ENCODE measurements around the gene HSD17B1. TPM values are rescaled to one million over a fixed set of nuclear protein-coding genes. Genes with fewer than 3 reads are reported as not detected.

Gene HSD17B1
- 2.3 and 3.7 TPM in 2 replicates for total RNA-seq

GRCh38 chr17:42552736-42553135, at the start of gene HSD17B1:
HSD17B1 (plus strand) TSS chr17:42552923; CDS start chr17:42552934, 11 bp downstream.

DNA sequence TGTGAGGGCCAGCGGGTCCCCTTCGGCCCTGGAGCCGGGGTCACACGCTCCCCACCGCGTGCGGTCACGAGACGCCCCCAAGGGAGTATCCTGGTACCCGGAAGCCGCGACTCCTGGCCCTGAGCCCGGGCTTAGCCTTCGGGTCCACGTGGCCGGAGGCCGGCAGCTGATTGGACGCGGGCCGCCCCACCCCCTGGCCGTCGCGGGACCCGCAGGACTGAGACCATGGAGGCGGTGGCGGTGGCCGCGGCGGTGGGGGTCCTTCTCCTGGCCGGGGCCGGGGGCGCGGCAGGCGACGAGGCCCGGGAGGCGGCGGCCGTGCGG, 16.7 kb upstream of the HSD17B1 start, which contains the start of gene NAGLU:
NAGLU (plus strand) TSS at position 194 of the 324 bp plus-strand sequence; CDS start at position 226, 32 bp downstream.

GRCh38 chr17:42561897-42562387, 9.2 kb downstream of the HSD17B1 start, which contains the start of gene COASY:
COASY (plus strand) TSS chr17:42562148; CDS start chr17:42562623, 475 bp downstream.

DNA sequence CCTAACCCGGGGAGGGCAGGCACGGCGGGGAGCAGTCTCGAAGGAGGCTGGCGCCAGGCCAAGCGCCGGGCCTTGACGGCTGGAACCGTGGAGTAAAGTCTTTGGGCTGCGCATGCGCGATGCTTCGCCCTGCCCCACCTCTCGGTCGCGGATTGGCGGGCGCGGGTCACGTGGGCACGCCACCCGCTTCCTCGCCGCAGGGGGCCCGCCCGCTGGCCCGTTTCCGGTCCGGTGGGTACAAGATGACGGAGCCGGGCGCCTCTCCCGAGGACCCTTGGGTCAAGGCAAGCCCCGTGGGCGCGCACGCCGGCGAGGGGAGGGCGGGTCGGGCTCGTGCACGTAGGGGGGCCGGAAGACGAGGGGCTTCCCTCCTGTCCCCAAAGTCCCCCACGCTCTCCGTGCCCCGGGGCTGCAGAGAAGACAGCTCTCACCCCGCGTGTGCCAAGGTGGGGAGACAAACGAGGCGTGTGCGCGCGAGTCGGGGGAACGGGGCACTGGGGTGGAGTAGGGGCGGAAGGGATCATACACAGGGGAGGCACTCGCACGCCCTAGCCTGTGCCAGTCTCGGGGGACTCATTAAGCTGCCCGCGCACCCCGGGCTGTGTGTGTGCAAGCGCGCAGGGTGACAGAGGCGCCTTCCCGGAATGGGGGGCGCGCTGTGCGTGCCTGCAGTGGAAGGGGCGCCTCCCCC, 14.3 kb downstream of the HSD17B1 start, which contains the start of gene MLX:
MLX (plus strand) TSS at position 218 of the 691 bp plus-strand sequence; CDS start at position 243, 25 bp downstream.

DNA sequence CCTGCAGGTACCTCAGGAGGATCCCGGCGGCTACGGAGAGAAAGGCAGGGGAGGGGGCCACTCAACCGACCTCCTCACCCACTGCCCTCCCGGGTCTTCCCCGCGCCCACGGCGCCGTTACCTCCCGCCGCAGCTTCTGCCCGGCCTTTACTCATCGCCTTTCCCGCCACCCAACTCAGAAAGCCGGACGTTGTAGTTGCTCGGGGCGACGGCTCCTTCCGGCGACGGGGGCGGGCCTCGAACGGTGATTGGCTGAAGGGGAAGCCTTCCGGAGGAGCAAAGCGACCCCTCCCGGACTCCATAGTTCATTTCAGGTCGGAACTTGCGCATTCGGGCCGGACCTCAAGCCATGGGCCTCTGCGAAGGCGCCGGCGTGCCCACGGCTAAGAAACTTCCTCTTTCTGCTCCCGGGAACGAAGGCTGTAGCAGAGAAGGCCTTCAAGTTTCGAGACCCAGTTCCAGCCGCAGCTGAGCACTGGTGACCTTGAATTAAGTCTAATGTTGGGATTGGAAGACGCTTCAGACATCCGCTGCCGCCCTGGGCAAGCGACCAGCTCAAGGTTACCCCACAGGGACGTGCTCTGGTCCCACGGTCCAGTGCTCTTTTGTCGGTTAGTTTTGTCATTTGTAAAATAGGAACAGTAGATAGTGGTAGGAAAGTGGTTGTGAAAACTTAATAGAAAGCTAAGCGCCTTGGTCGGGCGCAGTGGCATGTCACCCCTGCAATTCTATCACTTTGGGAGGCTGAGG, 25.0 kb downstream of the HSD17B1 start, which contains the start of gene PSMC3IP:
PSMC3IP (minus strand) TSS at position 198 of the 750 bp plus-strand sequence; CDS start at position 155, 43 bp downstream.

Other genes starting within 250 kb of the HSD17B1 start
- gene STAT3, start 164.5 kb upstream of the HSD17B1 start, total RNA-seq: 60.8 and 86.4 TPM in 2 replicates
- 669 and 706 TPM in 2 replicates for gene CAVIN1, start 129.7 kb upstream of the HSD17B1 start, total RNA-seq
- gene ATP6V0A1, start 94.0 kb upstream of the HSD17B1 start, total RNA-seq: 53.4 and 53.5 TPM in 2 replicates
- gene NAGLU, start 16.7 kb upstream of the HSD17B1 start, total RNA-seq: 39.3 and 53.4 TPM in 2 replicates
- gene COASY, start 9.2 kb downstream of the HSD17B1 start, total RNA-seq: 15.1 and 16.3 TPM in 2 replicates
- 39.9 and 45.2 TPM in 2 replicates for gene MLX, start 14.2 kb downstream of the HSD17B1 start, total RNA-seq
- 6.7 and 20.6 TPM in 2 replicates for gene PSMC3IP, start 24.8 kb downstream of the HSD17B1 start, total RNA-seq
- gene RETREG3, start 56.5 kb downstream of the HSD17B1 start, total RNA-seq: 44.9 and 55.6 TPM in 2 replicates
- 16.4 and 31.3 TPM in 2 replicates for gene TUBG1, start 56.8 kb downstream of the HSD17B1 start, total RNA-seq
- gene TUBG2, start 106.4 kb downstream of the HSD17B1 start, total RNA-seq: 7.4 and 11.0 TPM in 2 replicates
- 14.6 and 20.4 TPM in 2 replicates for gene PLEKHH3, start 124.1 kb downstream of the HSD17B1 start, total RNA-seq
- gene CCR10, start 128.9 kb downstream of the HSD17B1 start, total RNA-seq: 3.5 and 5.8 TPM in 2 replicates
- gene CNTNAP1, start 129.6 kb downstream of the HSD17B1 start, total RNA-seq: 45.2 and 52.4 TPM in 2 replicates
- gene EZH1, start 192.1 kb downstream of the HSD17B1 start, total RNA-seq: 18.6 and 24.0 TPM in 2 replicates
- gene RAMP2, start 208.3 kb downstream of the HSD17B1 start, total RNA-seq: 0.37 TPM in 1 of 2 replicates, not detected in the other
- 62.7 and 87.4 TPM in 2 replicates for gene VPS25, start 220.5 kb downstream of the HSD17B1 start, total RNA-seq
- 2.9 and 4.3 TPM in 2 replicates for gene WNK4, start 227.7 kb downstream of the HSD17B1 start, total RNA-seq
- 58.2 and 72.0 TPM in 2 replicates for gene COA3, start 245.8 kb downstream of the HSD17B1 start, total RNA-seq
- gene CNTD1, start 245.9 kb downstream of the HSD17B1 start, total RNA-seq: 0.37 TPM in 1 of 2 replicates, not detected in the other

Data from uterine smooth muscle cell (primary cell).